IMR-90 (cell line): Measurements from ENCODE around the gene TRIM10. TPM values are rescaled to one million over a fixed set of nuclear protein-coding genes. Genes with fewer than 3 reads are reported as not detected.

Experiments used
- ATAC-seq: fragments of 200-7000 bp; cut with Tn5 transposase; 2 replicates; pipeline ENCODE4 v1.9.1; 2020; ENCODE audit warnings: low read depth, mild to moderate bottlenecking, moderate library complexity
- BruUV-seq: library from RNA; stranded (reverse); fragments of 400-500 nt; replicated peaks from 2 replicates; lab custom pipeline; 2021; lab: Mats Ljungman, UMichigan
- CTCF ChIA-PET: fragments of 300-600 bp; formaldehyde crosslinking; extraction: SDS; loops from one replicate; lab custom pipeline; 2021; ENCODE audit warnings: antibody characterized with exemption; lab: Yijun Ruan, JAX
- POLR2A ChIA-PET: fragments of 300-600 bp; sonication (Branson Sonifier 250); formaldehyde crosslinking; loops from one replicate; lab custom pipeline; 2022; ENCODE audit warnings: antibody characterized with exemption; ENCODE audit not compliant: unreplicated experiment; lab: Charles Lee
- DNase-seq: peaks from one replicate; pipeline ENCODE4 v3.0.0; 2013
- H2AFZ ChIP-seq: replicated peaks from 2 replicates; pipeline ENCODE3; 2013; ENCODE audit warnings: low read length, mild to moderate bottlenecking; ENCODE audit not compliant: poor library complexity
- H2AK5ac ChIP-seq: 2 replicates; pipeline ENCODE4 v1.6.1; 2013; ENCODE audit warnings: low read depth, low read length, inconsistent platforms
- H2AK9ac ChIP-seq: replicated peaks from 2 replicates; pipeline ENCODE3; 2013; ENCODE audit warnings: mild to moderate bottlenecking, low read depth, low read length, moderate library complexity; ENCODE audit not compliant: poor library complexity
- H2BK120ac ChIP-seq: 2 replicates; pipeline ENCODE4 v1.6.1; 2013; ENCODE audit warnings: low read depth, low read length, inconsistent platforms
- H2BK15ac ChIP-seq: 3 replicates; pipeline ENCODE4 v1.6.1; 2013; ENCODE audit warnings: low read depth, low read length, inconsistent platforms
- H2BK20ac ChIP-seq: 2 replicates; pipeline ENCODE4 v1.6.1; 2013; ENCODE audit warnings: low read depth, mild to moderate bottlenecking, inconsistent platforms, low read length, moderate library complexity
- H2BK5ac ChIP-seq: 2 replicates; pipeline ENCODE4 v1.6.1; 2013; ENCODE audit warnings: mild to moderate bottlenecking, low read depth, low read length, inconsistent platforms; ENCODE audit not compliant: poor library complexity, severe bottlenecking
- H3K14ac ChIP-seq: replicated peaks from 2 replicates; pipeline ENCODE4 v1.6.1; 2013; ENCODE audit warnings: low read depth, low read length, inconsistent platforms
- H3K18ac ChIP-seq: 2 replicates; pipeline ENCODE4 v1.6.1; 2013; ENCODE audit warnings: low read depth, low read length, control low read depth
- H3K23ac ChIP-seq: 2 replicates; pipeline ENCODE4 v1.6.1; 2013; ENCODE audit warnings: low read depth, low read length, inconsistent platforms
- H3K27ac ChIP-seq: 2 replicates; pipeline ENCODE4 v1.5.1; 2013; ENCODE audit warnings: mild to moderate bottlenecking, control low read depth, low read length; ENCODE audit not compliant: insufficient read depth
- H3K27me3 ChIP-seq: 2 replicates; pipeline ENCODE4 v1.6.1; 2013; ENCODE audit warnings: low read length; ENCODE audit not compliant: control insufficient read depth, insufficient read depth
- H3K36me3 ChIP-seq: 2 replicates; pipeline ENCODE4 v1.6.1; 2013; ENCODE audit warnings: low read length, mixed read lengths; ENCODE audit not compliant: control insufficient read depth, insufficient read depth
- H3K4ac ChIP-seq: 2 replicates; pipeline ENCODE4 v1.6.1; 2013; ENCODE audit warnings: low read depth, low read length, inconsistent platforms
- H3K4me1 ChIP-seq: 2 replicates; pipeline ENCODE4 v1.6.1; 2013; ENCODE audit warnings: low read length, mixed read lengths; ENCODE audit not compliant: control insufficient read depth, insufficient read depth
- H3K4me2 ChIP-seq: 2 replicates; pipeline ENCODE4 v1.6.1; 2013; ENCODE audit warnings: low read depth, mild to moderate bottlenecking, control low read depth, low read length, moderate library complexity
- H3K4me3 ChIP-seq: 2 replicates; pipeline ENCODE4 v1.5.1; 2013; ENCODE audit warnings: low read depth, mild to moderate bottlenecking, control low read depth, low read length, moderate library complexity; ENCODE audit not compliant: insufficient read depth
- H3K56ac ChIP-seq: 2 replicates; pipeline ENCODE4 v1.6.1; 2013; ENCODE audit warnings: low read length, inconsistent platforms; ENCODE audit not compliant: insufficient read depth; ENCODE audit errors: extremely low read depth
- H3K79me1 ChIP-seq, 2 experiments: 2 replicates each; pipeline ENCODE4 v1.6.1; 2013; ENCODE audit warnings: low read length in 2 of 2, inconsistent platforms in 1 of 2, low read depth in 1 of 2
- H3K9ac ChIP-seq: 2 replicates; pipeline ENCODE4 v1.6.1; 2013; ENCODE audit warnings: low read depth, low read length, control low read depth
- H3K9me1 ChIP-seq: 2 replicates; pipeline ENCODE4 v1.6.1; 2013; ENCODE audit warnings: low read length, inconsistent platforms; ENCODE audit not compliant: insufficient read depth
- H3K9me3 ChIP-seq: 2 replicates; pipeline ENCODE4 v1.6.1; 2013; ENCODE audit warnings: low read length; ENCODE audit not compliant: control insufficient read depth, insufficient read depth
- H4K20me1 ChIP-seq: 2 replicates; pipeline ENCODE4 v1.6.1; 2013; ENCODE audit warnings: low read length, inconsistent platforms; ENCODE audit not compliant: insufficient read depth
- H4K5ac ChIP-seq: 2 replicates; pipeline ENCODE4 v1.6.1; 2013; ENCODE audit warnings: mild to moderate bottlenecking, low read depth, low read length, control low read depth
- H4K8ac ChIP-seq, 2 experiments: 2 replicates each; pipeline ENCODE4 v1.6.1; 2013; ENCODE audit warnings: low read depth in 2 of 2, low read length in 2 of 2, control low read depth in 1 of 2, inconsistent platforms in 1 of 2
- H4K91ac ChIP-seq: 2 replicates; pipeline ENCODE4 v1.6.1; 2013; ENCODE audit warnings: low read depth, low read length, inconsistent platforms; ENCODE audit not compliant: insufficient read depth
- BHLHE40 ChIP-seq: fragments of 150-350 bp; IDR thresholded peaks from 2 replicates; pipeline ENCODE4 v1.6.1; 2016; ENCODE audit warnings: mild to moderate bottlenecking, low read depth, low read length
- CTCF ChIP-seq: conservative IDR thresholded peaks from 2 replicates; pipeline ENCODE4 v1.5.1; 2012; ENCODE audit warnings: mild to moderate bottlenecking, low read depth, low read length, improper control_type of control experiment
- RAD21 ChIP-seq: IDR thresholded peaks from 2 replicates; pipeline ENCODE4 v1.6.1; 2012; ENCODE audit warnings: low read length, improper control_type of control experiment
- USF2 ChIP-seq: fragments of 150-350 bp; IDR thresholded peaks from 2 replicates; pipeline ENCODE4 v1.6.1; 2017; ENCODE audit warnings: mild to moderate bottlenecking, antibody characterized with exemption, low read length, low read depth
- WGBS, 2 experiments: methylation state at CpG; one replicate each; pipeline versions ENCODE4 v1.1.5 to v1.1.7; 2013; ENCODE audit warnings: missing lambda C conversion rate in 2 of 2; ENCODE audit not compliant: insufficient read length in 1 of 2; ENCODE audit errors: extremely low coverage in 2 of 2; 5-methylcytosine and 5-hydroxymethylcytosine counted together
- dilution Hi-C: fragments of 300-500 bp; cut with HindIII; formaldehyde crosslinking; loops from one replicate; pipeline ENCODE4 v1.14.3; 2018; ENCODE audit warnings: low sequenced_read_pairs; ENCODE audit not compliant: unreplicated experiment
- in situ Hi-C: fragments of 300-500 bp; cut with MboI; formaldehyde crosslinking; loops from 3 replicates; pipeline ENCODE4 v1.14.3; 2019; ENCODE audit warnings: low sequenced_read_pairs, inconsistent platforms, mixed read lengths
- intact Hi-C: fragments of 100-400 bp; cut with micrococcal nuclease; formaldehyde crosslinking; loops from 2 replicates; pipeline ENCODE4 v1.10.0; 2022
- polyA plus RNA-seq, 3 experiments: library from polyadenylated mRNA; depleted of rRNA; stranded (reverse); fragments of >200 nt; gene quantifications; 2 replicates each; pipeline ENCODE4 v1.2.3, GENCODE V29; 2012; ENCODE audit warnings: low replicate concordance in 1 of 3
- total RNA-seq: library from RNA; depleted of rRNA; stranded (reverse); fragments of >200 nt; gene quantifications from 2 replicates; pipeline ENCODE4 v1.2.3, GENCODE V29; 2012

The TRIM10 gene
- total and polyA plus RNA-seq, 2 of the 4 experiments (the other 2 are of a cell fraction) = not detected

- dilution Hi-C loops (no loop called here), in situ Hi-C loops (loop anchor here (10.0 kb wide), 1 partner anchor 290 kb away; no protein-coding TSS in a partner anchor), intact Hi-C loops (no loop called here)
- no peak overlapping the region for H3K9ac ChIP-seq
- H3K36me3 ChIP-seq = no peaks in the 10 kb centered on the region
- H3K4ac ChIP-seq = no peak overlapping the region
- no peaks in the 10 kb centered on the region for H3K9me3 ChIP-seq
- no peak overlapping the region for H3K14ac ChIP-seq
- ChIA-PET CTCF (interaction anchor here (6.1 kb wide), 1 partner anchor 31 kb away, joined by 54 read pairs; no protein-coding TSS in a partner anchor), POLR2A (no interaction called here)
- H3K27me3 ChIP-seq = peaks cover 23% of the 10 kb centered on the region
- no peak overlapping the region for H4K91ac ChIP-seq
- H2BK15ac ChIP-seq = no peak overlapping the region
- H3K4me3 ChIP-seq = no peak overlapping the region
- H3K4me1 ChIP-seq = no peaks in the 10 kb centered on the region
- no TSS peak for BruUV-seq
- H4K8ac ChIP-seq = no peak overlapping the region
- no peak overlapping the region for H2AFZ ChIP-seq
- H3K23ac ChIP-seq = no peak overlapping the region
- ATAC-seq (no peak), DNase-seq (no peak)
- no peak overlapping the region for H2AK5ac ChIP-seq
- no peak overlapping the region for H3K18ac ChIP-seq
- no CpG with 5 or more reads among the region's 2 CpGs for WGBS, 2 experiments
- no peak overlapping the region for H2BK20ac ChIP-seq
- no peak overlapping the region for H2AK9ac ChIP-seq
- no peak overlapping the region for H4K5ac ChIP-seq
- H3K79me1 ChIP-seq = no peaks in the 10 kb centered on the region
- H2BK120ac ChIP-seq = no peak overlapping the region
- no peak overlapping the region for H3K4me2 ChIP-seq
- H3K27ac ChIP-seq = no peak overlapping the region
- TF ChIP-seq USF2 (no peak), BHLHE40 (no peak), CTCF (no peak), RAD21 (no peak)
- H2BK5ac ChIP-seq = no peak overlapping the region
- H4K20me1 ChIP-seq = no peaks in the 10 kb centered on the region
- H3K9me1 ChIP-seq = no peaks in the 10 kb centered on the region
- no peak overlapping the region for H3K56ac ChIP-seq
Measured at GRCh38 chr6:30135147-30135546, 25.9 kb downstream of the TRIM10 start.
